GM12872 (cell line): ENCODE data around the gene CERS1.

Experiments
- CTCF ChIP-seq: IDR thresholded peaks from 3 replicates; pipeline ENCODE4 v1.5.1; 2011; ENCODE audit warnings: low read depth, mild to moderate bottlenecking, low read length, moderate library complexity; ENCODE audit not compliant: insufficient read depth

Gene CERS1

GRCh38 chr19:18830488-18830887, 65.5 kb downstream of the CERS1 start:
- TF ChIP-seq CTCF = no peak

- no peak for TF ChIP-seq CTCF
These were observed 67.2 kb downstream of the CERS1 start for GRCh38 chr19:18828786-18829185.
